Endometrial microvascular endothelial cells (primary cell): ENCODE results near the gene LSAMP. TPM values are rescaled to one million over a fixed set of nuclear protein-coding genes. Genes with fewer than 3 reads are reported as not detected.

ENCODE experiments used
- in situ Hi-C: cut with HindIII; loops from 2 replicates; pipeline ENCODE4 v1.10.0; 2017; ENCODE audit warnings: low sequenced_read_pairs, low pct_unique_long_range_greater_than_20kb; ENCODE audit errors: inconsistent ontology term
- total RNA-seq: library from RNA; depleted of rRNA; stranded (reverse); fragments of >200 nt; gene quantifications from one replicate; pipeline ENCODE4 v1.2.3, GENCODE V29; 2015; ENCODE audit errors: inconsistent ontology term

LSAMP gene
- total RNA-seq, 1 donor from 2014 or later: not detected

DNA sequence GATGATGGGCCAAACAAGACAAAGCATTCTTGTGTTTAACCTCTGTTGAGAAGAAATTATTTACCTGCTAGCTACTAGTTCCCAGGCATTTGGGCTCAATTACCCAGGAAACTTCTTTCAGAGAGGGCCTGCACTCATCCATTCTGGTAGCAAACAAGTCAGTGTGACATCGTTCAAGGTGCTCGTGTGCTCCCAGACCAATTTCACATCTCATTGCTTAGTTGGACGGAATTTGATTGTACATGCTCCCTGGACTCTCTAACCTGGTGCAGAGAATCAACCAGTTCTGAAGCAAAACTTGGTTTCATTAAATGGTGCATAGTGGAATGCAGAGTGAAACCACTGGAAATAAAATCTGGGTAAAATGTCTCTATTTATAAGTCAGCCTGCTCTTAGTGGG is 392.7 kb downstream of the LSAMP start:
- in situ Hi-C loops: no loop called here

- in situ Hi-C loops: no loop called here
These were observed 393.7 kb downstream of the LSAMP start for GRCh38 chr3:116051586-116051985.

DNA sequence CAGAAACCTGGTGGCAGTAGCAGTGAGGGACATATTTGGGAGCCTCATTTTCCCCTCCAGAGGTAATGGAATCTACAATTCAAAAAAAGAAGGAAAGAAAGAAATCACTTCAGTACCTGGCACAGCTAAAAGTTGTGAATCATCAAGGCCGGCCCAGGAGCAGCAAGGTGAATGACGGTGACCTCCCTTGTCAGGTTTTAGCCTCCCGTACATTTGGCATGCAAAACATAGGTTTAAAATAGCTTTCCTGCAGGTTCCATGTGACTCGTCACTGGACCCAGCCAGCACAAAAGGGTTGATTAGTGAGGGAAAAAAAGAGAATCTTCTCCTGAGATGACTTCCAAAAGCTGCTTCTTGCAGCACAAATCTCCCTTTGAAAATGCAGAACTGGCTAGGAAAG is 394.2 kb downstream of the LSAMP start:
- in situ Hi-C loops: no loop called here

- in situ Hi-C loops: no loop called here
These were observed 394.9 kb downstream of the LSAMP start for GRCh38 chr3:116050311-116050915.

DNA sequence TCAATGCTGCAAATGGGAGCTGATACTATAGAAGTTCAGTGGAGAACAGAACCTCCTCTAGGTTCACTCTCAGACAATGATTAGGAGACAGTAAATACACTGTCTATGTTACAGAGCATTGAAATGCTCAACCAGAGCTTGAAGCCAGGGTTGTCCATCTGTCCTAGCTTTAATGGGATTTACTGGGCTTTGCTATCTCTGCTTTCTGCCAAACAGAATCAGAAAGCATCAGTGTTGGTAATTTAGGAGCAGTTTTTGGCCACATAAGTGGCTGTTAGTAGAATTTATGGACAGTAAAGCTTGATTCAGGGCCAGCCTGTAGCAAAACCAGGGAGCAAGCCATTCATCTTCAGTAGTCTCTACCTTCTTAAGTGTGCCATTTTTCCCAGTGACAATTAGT is 396.3 kb downstream of the LSAMP start:
- in situ Hi-C loops: no loop called here

GRCh38 chr3:116046350-116046749 is 398.9 kb downstream of the LSAMP start:
- in situ Hi-C loops: no loop called here

DNA sequence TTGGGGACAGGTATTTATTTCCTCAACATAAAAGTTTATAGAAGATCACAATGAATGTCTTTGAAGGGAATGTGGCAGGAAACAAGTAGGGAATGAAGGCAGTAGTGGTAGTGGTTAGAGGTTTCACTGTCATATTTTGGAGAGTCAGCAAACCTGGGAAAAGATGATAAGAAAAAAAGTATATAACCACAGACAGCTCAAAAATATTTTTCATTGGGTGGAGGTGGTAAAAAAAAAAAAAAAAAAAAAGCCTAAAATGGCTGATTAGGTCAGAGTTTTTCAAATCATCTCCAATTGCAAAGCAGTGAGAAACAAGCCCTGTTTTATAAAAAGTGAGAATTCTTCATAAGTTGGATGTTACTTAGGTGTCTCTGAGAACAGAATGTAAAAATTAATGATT is 400.0 kb downstream of the LSAMP start:
- in situ Hi-C loops: no loop called here

DNA sequence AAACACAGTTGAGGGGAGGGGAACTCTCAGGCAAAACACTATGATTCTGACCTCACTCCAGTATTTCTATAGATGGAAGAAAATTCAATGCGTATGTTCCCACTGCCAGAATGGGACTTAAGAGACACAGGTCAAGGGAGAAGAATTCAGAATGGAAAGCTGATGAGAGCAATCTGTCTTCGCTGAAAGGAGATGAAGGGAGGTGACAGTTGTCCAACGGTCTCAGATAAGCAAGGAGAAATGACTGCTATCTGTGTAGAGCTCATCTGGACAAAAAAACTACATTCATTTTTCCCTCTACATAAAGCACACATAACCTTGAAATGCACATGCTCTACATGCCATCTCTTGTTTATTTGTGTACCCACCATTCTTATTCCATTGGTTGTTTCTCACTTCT is 405.1 kb downstream of the LSAMP start:
- in situ Hi-C loops: no loop called here

- in situ Hi-C loops: no loop called here
These were observed 405.7 kb downstream of the LSAMP start for GRCh38 chr3:116039651-116039985.

DNA sequence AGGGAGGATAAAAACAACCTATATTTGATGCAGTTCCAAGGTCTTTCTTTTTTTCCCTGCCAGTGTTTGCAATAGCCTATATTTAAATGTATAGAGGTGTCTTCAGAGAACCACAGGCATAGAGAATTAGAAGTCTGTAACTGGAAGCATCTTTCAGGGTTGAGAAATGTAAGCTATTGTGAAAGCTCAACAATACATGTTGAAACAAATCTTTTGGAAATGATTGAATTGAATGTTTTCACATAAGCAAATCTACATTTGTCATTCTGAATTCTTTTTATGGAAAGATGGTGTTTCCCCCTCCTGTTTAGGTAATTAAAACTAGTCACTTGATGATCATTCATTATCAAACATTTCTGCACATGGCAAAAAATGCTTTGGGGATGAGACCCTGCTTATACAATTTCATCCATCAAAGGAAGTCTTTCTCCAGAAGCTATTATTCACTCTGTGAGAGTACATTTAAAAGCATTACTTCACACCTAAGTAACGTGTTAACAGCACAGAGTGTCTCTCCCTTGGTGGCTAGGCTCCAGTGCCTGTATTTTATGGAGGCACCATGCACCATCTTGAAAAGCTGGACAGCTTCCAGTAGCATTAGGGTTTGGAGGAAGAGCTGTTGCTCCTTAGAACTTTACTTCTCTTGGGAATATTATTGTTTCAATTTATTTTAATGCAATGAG is 406.2 kb downstream of the LSAMP start:
- in situ Hi-C loops: no loop called here

DNA sequence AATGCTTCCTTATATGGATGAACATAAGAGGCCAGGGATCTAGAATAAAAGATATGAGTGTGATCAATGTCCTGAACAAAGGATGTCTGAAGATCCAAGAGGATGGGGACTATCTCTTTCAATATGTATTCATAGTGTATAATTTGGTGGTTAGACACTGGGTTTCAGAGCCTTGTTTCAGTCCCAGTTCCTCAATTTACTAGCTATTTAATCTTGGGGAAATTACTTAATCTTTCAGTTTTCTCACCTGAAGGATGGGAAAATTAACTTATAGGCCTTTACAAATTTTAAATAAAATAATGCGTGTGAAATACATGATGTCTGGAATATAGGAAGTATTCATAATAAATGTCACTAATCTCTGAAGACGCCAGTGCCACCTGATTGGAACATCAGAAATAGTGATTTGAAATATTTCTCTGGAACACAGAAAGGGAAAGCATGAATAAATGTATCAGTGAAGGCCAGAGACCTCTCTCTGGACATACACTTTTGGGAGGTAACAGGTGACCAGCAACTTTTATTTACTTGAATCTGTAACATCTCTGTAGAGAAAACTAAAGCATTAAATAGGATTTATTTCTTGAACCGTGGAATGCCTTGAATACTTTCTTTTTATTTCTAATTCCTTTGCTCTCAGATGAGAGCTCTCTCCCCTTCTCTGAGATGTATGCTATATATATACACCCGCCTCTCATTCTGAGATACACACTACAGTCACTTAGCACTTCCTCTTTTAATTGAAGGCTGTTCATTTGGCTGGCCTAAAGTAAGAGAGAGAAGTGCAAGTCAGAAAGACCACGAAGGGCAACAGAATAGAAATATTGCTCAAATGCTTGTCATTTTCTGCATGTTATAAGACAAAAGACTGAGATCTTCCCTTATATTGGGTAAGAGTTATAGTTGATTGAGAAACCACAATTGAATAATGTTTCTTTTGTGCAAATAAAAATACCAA is 407.1 kb downstream of the LSAMP start:
- in situ Hi-C loops: no loop called here

DNA sequence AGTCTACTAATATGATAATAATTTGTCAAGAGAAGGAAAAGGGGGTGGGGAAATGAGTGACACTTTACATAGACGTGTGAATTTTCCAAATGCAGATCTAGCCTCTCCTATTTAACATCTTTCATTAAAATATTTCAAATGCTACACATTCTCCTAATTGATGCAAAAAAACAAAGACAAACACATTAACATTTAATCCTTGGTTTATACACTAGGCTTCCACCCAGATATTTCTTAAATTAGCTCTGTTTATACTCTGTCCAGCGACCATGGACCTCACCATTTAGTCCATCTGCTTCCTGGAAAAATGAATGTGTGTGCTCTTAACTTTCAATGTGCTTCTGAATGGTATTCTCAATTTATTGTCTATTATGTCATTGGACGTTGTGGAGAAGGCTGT is 409.9 kb downstream of the LSAMP start:
- in situ Hi-C loops: no loop called here

- in situ Hi-C loops: no loop called here
These were observed 410.5 kb downstream of the LSAMP start for GRCh38 chr3:116034794-116035193.

GRCh38 chr3:116034086-116034485 is 411.2 kb downstream of the LSAMP start:
- in situ Hi-C loops: no loop called here

GRCh38 chr3:116033516-116033915 is 411.8 kb downstream of the LSAMP start:
- in situ Hi-C loops: no loop called here

GRCh38 chr3:116032176-116032575 is 413.1 kb downstream of the LSAMP start:
- in situ Hi-C loops: no loop called here

DNA sequence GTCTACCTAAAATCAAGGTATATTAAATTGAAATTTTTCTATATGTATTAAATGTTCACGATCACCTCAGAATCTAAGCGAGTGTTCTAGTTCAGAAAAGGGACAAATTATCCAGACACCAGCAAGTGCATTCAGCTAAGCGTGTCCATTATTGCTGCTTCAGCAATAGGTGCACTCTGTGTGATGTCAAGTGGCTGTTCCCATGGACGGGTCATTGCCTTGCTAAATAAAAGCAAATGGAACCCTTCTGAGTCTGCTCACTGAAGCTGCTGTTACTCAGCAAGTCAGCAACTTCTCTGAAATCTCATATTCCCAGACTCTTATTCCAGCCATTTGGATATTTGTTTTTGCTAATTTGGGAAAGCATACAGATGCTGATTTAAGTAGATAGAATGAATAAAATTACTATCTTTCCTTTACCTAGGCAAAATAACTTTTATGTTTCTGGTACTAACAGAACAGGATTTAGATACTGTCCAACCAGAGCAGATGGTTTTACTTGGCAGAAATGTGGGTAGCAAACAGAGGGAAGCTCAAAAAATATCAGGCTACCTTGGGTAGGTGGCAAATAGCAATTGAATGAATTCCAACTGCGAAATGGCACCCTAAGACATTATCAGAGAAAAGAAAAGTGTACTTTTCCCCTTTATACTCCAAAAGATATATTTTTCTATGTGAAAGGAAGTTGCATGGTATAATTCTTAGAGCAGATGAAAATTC is 415.0 kb downstream of the LSAMP start:
- in situ Hi-C loops: no loop called here

DNA sequence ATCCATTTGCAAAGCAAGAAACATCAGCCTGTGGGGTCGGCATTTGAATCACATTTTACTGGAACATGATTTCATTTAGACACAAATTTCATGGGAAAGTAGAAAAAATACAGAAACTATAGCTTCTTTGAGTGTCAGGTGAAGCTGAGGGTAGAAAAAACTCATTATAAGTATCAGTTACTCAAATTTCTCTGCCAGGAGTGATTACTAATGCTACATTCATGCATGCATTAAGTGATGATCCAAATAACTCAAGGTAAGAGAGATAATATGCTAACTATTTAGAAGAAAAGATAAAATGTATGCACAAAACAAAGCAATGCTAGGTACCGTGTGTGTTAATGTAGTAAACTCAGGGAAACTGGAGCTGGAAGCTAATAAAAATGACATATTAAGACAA is 416.0 kb downstream of the LSAMP start:
- in situ Hi-C loops: no loop called here

- in situ Hi-C loops: no loop called here
These were observed 417.1 kb downstream of the LSAMP start for GRCh38 chr3:116028157-116028556.
